GM18907 (cell line): Measurements from ENCODE around the gene TECPR1.
A peak's percentile ranks its signal among the peaks of the same experiment; 100 is the strongest.

ENCODE experiments used
- ATAC-seq: cut with Tn5 transposase; IDR thresholded peaks from one replicate; pipeline ENCODE4 v1.9.1; 2021; ENCODE audit warnings: mild to moderate bottlenecking, moderate library complexity; ENCODE audit not compliant: unreplicated experiment

Gene TECPR1

GRCh38 chr7:98283887-98284222, 31.8 kb upstream of the TECPR1 start:
- no peak for ATAC-seq

GRCh38 chr7:98283127-98283886, 31.3 kb upstream of the TECPR1 start:
- ATAC-seq, result no peak

- no peak for ATAC-seq
These were observed 30.7 kb upstream of the TECPR1 start for GRCh38 chr7:98282703-98283102.

- peak; percentile 30 for ATAC-seq
These were observed 29.9 kb upstream of the TECPR1 start for GRCh38 chr7:98281757-98282606.

- peak; percentile 86 for ATAC-seq
These were observed 29.0 kb upstream of the TECPR1 start, which contains the start of gene BRI3 for GRCh38 chr7:98280791-98281756. Gene BRI3, plus strand, starts transcription at chr7:98281686. Its CDS starts 110 bp downstream, at chr7:98281796.

- ATAC-seq, result no peak
These were observed 28.3 kb upstream of the TECPR1 start for GRCh38 chr7:98280296-98280695.

- ATAC-seq, result no peak
These were observed 26.9 kb upstream of the TECPR1 start for GRCh38 chr7:98278936-98279335.

GRCh38 chr7:98278408-98278807, 26.4 kb upstream of the TECPR1 start:
- no peak for ATAC-seq

GRCh38 chr7:98276241-98276761, 24.3 kb upstream of the TECPR1 start:
- ATAC-seq, result no peak

GRCh38 chr7:98267303-98267702, 15.3 kb upstream of the TECPR1 start:
- ATAC-seq, result no peak

- ATAC-seq, result no peak
These were observed 14.8 kb upstream of the TECPR1 start for GRCh38 chr7:98266840-98267239.

GRCh38 chr7:98265841-98266271, 13.8 kb upstream of the TECPR1 start:
- ATAC-seq, result no peak

GRCh38 chr7:98257701-98258100, 5.7 kb upstream of the TECPR1 start:
- ATAC-seq, result no peak

GRCh38 chr7:98256431-98256830, 4.4 kb upstream of the TECPR1 start:
- no peak for ATAC-seq

GRCh38 chr7:98254951-98255610, 3.0 kb upstream of the TECPR1 start:
- no peak for ATAC-seq

GRCh38 chr7:98254516-98254915, 2.5 kb upstream of the TECPR1 start:
- ATAC-seq, result no peak

GRCh38 chr7:98252425-98253054, 508 bp upstream of the TECPR1 start:
- peak; percentile 37 for ATAC-seq

- ATAC-seq, result peak; percentile 31
These were observed 816 bp downstream of the TECPR1 start for GRCh38 chr7:98251231-98251600.

- ATAC-seq, result no peak
These were observed 1.2 kb downstream of the TECPR1 start for GRCh38 chr7:98250789-98251188.

GRCh38 chr7:98249106-98249505, 2.9 kb downstream of the TECPR1 start:
- ATAC-seq, result no peak
